Measurements from ENCODE around the gene NOS1AP. TPM values are rescaled to one million over a fixed set of nuclear protein-coding genes. Genes with fewer than 3 reads are reported as not detected.

Gene NOS1AP
- polyA plus RNA-seq, 1 donor: 2.7 TPM

- DNase-seq: no peak
- H3K36me3 ChIP-seq (ENCODE audit: control insufficient read depth, insufficient read depth, low read length): no peaks in the 10 kb centered on the region
- no peaks in the 10 kb centered on the region for H3K9me3 ChIP-seq (ENCODE audit: control insufficient read depth, low read depth, low read length)
- no peak overlapping the region for H3K27ac ChIP-seq (ENCODE audit: low read length)
- H3K27me3 ChIP-seq (ENCODE audit: control insufficient read depth, insufficient read depth, low read length): no peaks in the 10 kb centered on the region
- H3K4me3 ChIP-seq (ENCODE audit: low read length): no peak overlapping the region
- peaks cover 12% of the 10 kb centered on the region for H3K4me1 ChIP-seq (ENCODE audit: control insufficient read depth, insufficient read depth, low read length)
- no CpG with 5 or more reads among the region's 2 CpGs for WGBS (ENCODE audit: insufficient coverage, low lambda C conversion rate)
Observed at GRCh38 chr1:162283657-162284056, 214.2 kb downstream of the NOS1AP start.

GRCh38 chr1:162284206-162284955 lies 214.9 kb downstream of the NOS1AP start:
- Histone ChIP-seq H3K27me3 (ENCODE audit: control insufficient read depth, insufficient read depth, low read length) (no peaks in the 10 kb centered on the region), H3K4me3 (ENCODE audit: low read length) (no peak overlapping the region), H3K4me1 (ENCODE audit: control insufficient read depth, insufficient read depth, low read length) (peaks cover 12% of the 10 kb centered on the region), H3K9me3 (ENCODE audit: control insufficient read depth, low read depth, low read length) (no peaks in the 10 kb centered on the region), H3K27ac (ENCODE audit: low read length) (peak overlapping the region; percentile 55), H3K36me3 (ENCODE audit: control insufficient read depth, insufficient read depth, low read length) (no peaks in the 10 kb centered on the region)
- no CpG with 5 or more reads among the region's 3 CpGs for WGBS (ENCODE audit: insufficient coverage, low lambda C conversion rate)
- DNase-seq: no peak

- H3K36me3 ChIP-seq (ENCODE audit: control insufficient read depth, insufficient read depth, low read length): no peaks in the 10 kb centered on the region
- no CpG with 5 or more reads among the region's 5 CpGs for WGBS (ENCODE audit: insufficient coverage, low lambda C conversion rate)
- no peak overlapping the region for H3K4me3 ChIP-seq (ENCODE audit: low read length)
- H3K27me3 ChIP-seq (ENCODE audit: control insufficient read depth, insufficient read depth, low read length): no peaks in the 10 kb centered on the region
- no peaks in the 10 kb centered on the region for H3K9me3 ChIP-seq (ENCODE audit: control insufficient read depth, low read depth, low read length)
- H3K27ac ChIP-seq (ENCODE audit: low read length): peak overlapping the region; percentile 55
- peaks cover 12% of the 10 kb centered on the region for H3K4me1 ChIP-seq (ENCODE audit: control insufficient read depth, insufficient read depth, low read length)
- DNase-seq: peak; percentile 88 to 94
Observed at GRCh38 chr1:162285149-162285561, 215.7 kb downstream of the NOS1AP start.

GRCh38 chr1:162291000-162291399 lies 221.5 kb downstream of the NOS1AP start:
- no peak for DNase-seq
- H3K36me3 ChIP-seq (ENCODE audit: control insufficient read depth, insufficient read depth, low read length): no peaks in the 10 kb centered on the region
- H3K27ac ChIP-seq (ENCODE audit: low read length): no peak overlapping the region
- no peaks in the 10 kb centered on the region for H3K9me3 ChIP-seq (ENCODE audit: control insufficient read depth, low read depth, low read length)
- no peaks in the 10 kb centered on the region for H3K4me1 ChIP-seq (ENCODE audit: control insufficient read depth, insufficient read depth, low read length)
- no peaks in the 10 kb centered on the region for H3K27me3 ChIP-seq (ENCODE audit: control insufficient read depth, insufficient read depth, low read length)
- no CpG with 5 or more reads among the region's 1 CpG for WGBS (ENCODE audit: insufficient coverage, low lambda C conversion rate)
- H3K4me3 ChIP-seq (ENCODE audit: low read length): no peak overlapping the region

DNA sequence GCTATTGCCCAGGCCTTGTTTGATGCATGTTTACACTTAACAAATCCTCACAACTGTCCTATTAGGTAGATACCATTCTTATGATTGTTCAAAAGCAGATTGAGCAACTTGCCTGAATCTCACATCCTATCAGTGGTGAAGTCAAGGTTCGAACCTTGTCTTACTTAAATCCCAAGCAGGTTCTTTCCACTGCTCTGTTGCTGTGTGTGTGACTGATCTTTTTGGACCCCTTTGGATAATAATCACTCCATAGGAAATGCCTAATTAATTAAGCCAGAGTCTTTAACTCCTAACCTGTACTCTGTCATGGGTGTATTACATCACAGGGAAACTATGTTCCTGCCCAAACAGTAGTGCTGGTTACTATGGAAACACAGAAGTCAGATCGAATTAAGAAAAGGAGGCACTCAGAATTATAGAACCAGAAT lies 222.9 kb downstream of the NOS1AP start:
- H3K27ac ChIP-seq (ENCODE audit: low read length): no peak overlapping the region
- WGBS (ENCODE audit: insufficient coverage, low lambda C conversion rate): 88% methylated on average over 1 of the region's 2 CpGs
- no peaks in the 10 kb centered on the region for H3K9me3 ChIP-seq (ENCODE audit: control insufficient read depth, low read depth, low read length)

GRCh38 chr1:162293073-162293692 lies 223.7 kb downstream of the NOS1AP start:
- H3K27ac ChIP-seq (ENCODE audit: low read length): no peak overlapping the region
- WGBS (ENCODE audit: insufficient coverage, low lambda C conversion rate): 100% methylated on average over 2 of the region's 5 CpGs
- no peaks in the 10 kb centered on the region for H3K9me3 ChIP-seq (ENCODE audit: control insufficient read depth, low read depth, low read length)
- no peak for DNase-seq
- H3K36me3 ChIP-seq (ENCODE audit: control insufficient read depth, insufficient read depth, low read length): no peaks in the 10 kb centered on the region
- no peaks in the 10 kb centered on the region for H3K4me1 ChIP-seq (ENCODE audit: control insufficient read depth, insufficient read depth, low read length)
- H3K27me3 ChIP-seq (ENCODE audit: control insufficient read depth, insufficient read depth, low read length): no peaks in the 10 kb centered on the region
- no peak overlapping the region for H3K4me3 ChIP-seq (ENCODE audit: low read length)

More for the DNA sequence above, 222.9 kb downstream of the NOS1AP start:
- H3K27me3 ChIP-seq (ENCODE audit: control insufficient read depth, insufficient read depth, low read length): no peaks in the 10 kb centered on the region
- no peaks in the 10 kb centered on the region for H3K4me1 ChIP-seq (ENCODE audit: control insufficient read depth, insufficient read depth, low read length)
- H3K36me3 ChIP-seq (ENCODE audit: control insufficient read depth, insufficient read depth, low read length): no peaks in the 10 kb centered on the region
- H3K4me3 ChIP-seq (ENCODE audit: low read length): no peak overlapping the region
- no peak for DNase-seq

DNA sequence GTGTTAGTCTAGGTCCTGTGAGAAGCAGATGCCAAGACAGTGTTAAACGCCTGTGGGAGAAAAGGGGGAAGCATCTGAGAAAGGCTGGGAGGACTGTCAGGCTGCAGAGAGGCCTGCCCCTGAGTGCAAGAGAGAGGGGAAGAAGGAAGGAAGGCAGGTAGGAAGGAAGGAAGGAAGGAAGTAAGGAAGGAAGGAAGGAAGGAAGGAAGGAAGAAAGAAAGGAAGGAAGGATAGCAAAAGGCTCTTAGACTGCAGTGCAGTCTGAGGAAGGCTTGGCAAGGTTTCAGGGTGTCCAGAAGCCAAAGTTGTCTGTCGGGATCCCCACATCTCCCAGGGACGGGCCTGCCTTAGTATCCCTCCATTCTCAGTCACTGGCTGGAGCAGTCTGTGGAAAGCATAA lies 224.5 kb downstream of the NOS1AP start:
- no CpG with 5 or more reads among the region's 3 CpGs for WGBS (ENCODE audit: insufficient coverage, low lambda C conversion rate)
- Histone ChIP-seq H3K4me1 (ENCODE audit: control insufficient read depth, insufficient read depth, low read length) (no peaks in the 10 kb centered on the region), H3K27me3 (ENCODE audit: control insufficient read depth, insufficient read depth, low read length) (no peaks in the 10 kb centered on the region), H3K9me3 (ENCODE audit: control insufficient read depth, low read depth, low read length) (no peaks in the 10 kb centered on the region), H3K4me3 (ENCODE audit: low read length) (no peak overlapping the region), H3K36me3 (ENCODE audit: control insufficient read depth, insufficient read depth, low read length) (no peaks in the 10 kb centered on the region), H3K27ac (ENCODE audit: low read length) (no peak overlapping the region)
- no peak for DNase-seq

GRCh38 chr1:162297208-162297607 lies 227.7 kb downstream of the NOS1AP start:
- Histone ChIP-seq H3K27me3 (ENCODE audit: control insufficient read depth, insufficient read depth, low read length) (no peaks in the 10 kb centered on the region), H3K9me3 (ENCODE audit: control insufficient read depth, low read depth, low read length) (no peaks in the 10 kb centered on the region), H3K4me1 (ENCODE audit: control insufficient read depth, insufficient read depth, low read length) (no peaks in the 10 kb centered on the region), H3K36me3 (ENCODE audit: control insufficient read depth, insufficient read depth, low read length) (no peaks in the 10 kb centered on the region), H3K27ac (ENCODE audit: low read length) (no peak overlapping the region), H3K4me3 (ENCODE audit: low read length) (no peak overlapping the region)
- no CpG with 5 or more reads among the region's 4 CpGs for WGBS (ENCODE audit: insufficient coverage, low lambda C conversion rate)
- DNase-seq: no peak

DNA sequence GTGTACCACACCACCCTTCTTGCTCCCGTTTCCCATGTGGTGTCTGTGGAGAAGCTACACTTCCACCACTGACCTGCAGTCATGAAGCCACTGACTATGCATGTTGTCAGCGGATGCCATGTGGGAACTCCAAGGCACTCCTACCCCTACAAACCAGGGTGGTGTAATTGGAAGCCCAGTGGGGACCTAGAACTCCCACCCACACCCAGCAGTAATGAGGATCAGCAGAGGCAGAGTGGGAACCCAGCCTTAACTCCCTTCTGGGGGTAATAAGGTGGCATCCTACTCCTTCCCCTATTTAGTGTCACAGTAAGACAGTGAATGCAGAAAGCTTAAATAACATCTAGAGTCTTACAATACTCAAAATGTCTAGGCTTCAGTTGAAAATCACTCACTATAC lies 228.8 kb downstream of the NOS1AP start:
- H3K9me3 ChIP-seq (ENCODE audit: control insufficient read depth, low read depth, low read length): no peaks in the 10 kb centered on the region
- H3K36me3 ChIP-seq (ENCODE audit: control insufficient read depth, insufficient read depth, low read length): no peaks in the 10 kb centered on the region
- no peaks in the 10 kb centered on the region for H3K27me3 ChIP-seq (ENCODE audit: control insufficient read depth, insufficient read depth, low read length)
- WGBS (ENCODE audit: insufficient coverage, low lambda C conversion rate): no CpG with 5 or more reads among the region's 2 CpGs
- DNase-seq: no peak
- no peak overlapping the region for H3K4me3 ChIP-seq (ENCODE audit: low read length)
- no peak overlapping the region for H3K27ac ChIP-seq (ENCODE audit: low read length)
- no peaks in the 10 kb centered on the region for H3K4me1 ChIP-seq (ENCODE audit: control insufficient read depth, insufficient read depth, low read length)

DNA sequence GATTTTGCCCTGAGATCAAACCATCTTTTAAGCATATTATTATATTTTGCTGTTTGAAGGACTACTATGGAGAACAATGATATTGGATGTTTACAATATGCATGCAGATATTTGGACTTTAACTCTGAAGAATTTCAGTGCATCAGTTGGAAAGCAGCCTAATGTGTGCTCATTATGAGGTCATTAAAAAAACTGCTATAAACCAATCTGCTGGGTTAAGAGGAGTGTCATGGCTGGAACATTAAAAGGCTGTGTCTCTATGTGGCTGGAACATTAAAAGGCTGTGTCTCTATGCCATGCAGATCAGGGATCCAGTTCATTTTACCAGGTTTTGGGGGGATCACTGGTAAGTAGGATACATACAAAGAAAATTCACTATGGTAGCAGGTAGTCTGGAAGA lies 229.5 kb downstream of the NOS1AP start:
- no peaks in the 10 kb centered on the region for H3K9me3 ChIP-seq (ENCODE audit: control insufficient read depth, low read depth, low read length)
- DNase-seq: no peak
- H3K36me3 ChIP-seq (ENCODE audit: control insufficient read depth, insufficient read depth, low read length): no peaks in the 10 kb centered on the region
- H3K27me3 ChIP-seq (ENCODE audit: control insufficient read depth, insufficient read depth, low read length): no peaks in the 10 kb centered on the region
- no peak overlapping the region for H3K27ac ChIP-seq (ENCODE audit: low read length)
- no peaks in the 10 kb centered on the region for H3K4me1 ChIP-seq (ENCODE audit: control insufficient read depth, insufficient read depth, low read length)
- no peak overlapping the region for H3K4me3 ChIP-seq (ENCODE audit: low read length)
